Type B pancreatic cell (in vitro differentiated cells): ENCODE data around the gene COL15A1. TPM values are rescaled to one million over a fixed set of nuclear protein-coding genes. Genes with fewer than 3 reads are reported as not detected.

ENCODE experiments used
- DNase-seq: peaks from one replicate; pipeline ENCODE4 v3.0.0; 2021; ENCODE audit warnings: mixed read lengths; ENCODE audit not compliant: unreplicated experiment; ENCODE audit errors: extremely low spot score
- H3K27ac Mint-ChIP-seq: 2 replicates; pipeline ENCODE4 v1.8.0; 2021; ENCODE audit warnings: mild to moderate bottlenecking, mixed read lengths
- H3K27me3 Mint-ChIP-seq: 2 replicates; pipeline ENCODE4 v1.8.0; 2021; ENCODE audit warnings: mixed read lengths
- H3K36me3 Mint-ChIP-seq: 2 replicates; pipeline ENCODE4 v1.8.0; 2021; ENCODE audit warnings: mixed read lengths
- H3K4me1 Mint-ChIP-seq: one replicate; pipeline ENCODE4 v1.8.0; 2021; ENCODE audit warnings: mixed read lengths; ENCODE audit not compliant: unreplicated experiment
- H3K4me3 Mint-ChIP-seq: 2 replicates; pipeline ENCODE4 v1.8.0; 2021; ENCODE audit warnings: mild to moderate bottlenecking, mixed read lengths
- H3K9me3 Mint-ChIP-seq: 2 replicates; pipeline ENCODE4 v1.8.0; 2021; ENCODE audit warnings: mixed read lengths
- total RNA-seq: library from RNA; stranded (reverse); gene quantifications from 2 replicates; pipeline ENCODE4 v1.2.1, GENCODE V29; 2021; ENCODE audit warnings: low replicate concordance
- TF ChIP-seq, protein P1 (sequence below): fragments of 200-600 bp; sonication (generic); conservative IDR thresholded peaks from 2 replicates; pipeline ENCODE4 v1.5.0; 2021; ENCODE audit warnings: antibody characterized with exemption, mild to moderate bottlenecking

The COL15A1 gene
- total RNA-seq, 1 donor from 2014 or later: 0.68 TPM

DNA sequence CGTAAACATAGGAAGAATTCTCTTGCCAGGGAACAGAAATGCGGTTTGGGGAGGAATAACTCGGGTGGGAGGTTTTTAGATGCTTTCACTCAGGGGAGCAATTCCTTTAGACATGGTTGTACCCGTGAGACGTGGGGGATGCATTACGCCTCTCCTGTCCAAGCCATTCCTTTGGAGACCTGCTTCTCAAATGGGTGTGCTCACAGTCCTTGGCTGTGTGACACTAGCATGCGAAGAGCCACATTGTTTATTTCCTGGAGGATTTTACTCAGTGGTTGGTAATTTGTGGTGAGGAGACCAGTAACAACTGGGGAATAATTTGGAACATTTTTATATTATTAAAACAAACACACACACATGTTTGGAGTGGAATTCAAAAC is 18.5 kb downstream of the COL15A1 start:
- TF ChIP-seq, protein P1, sequence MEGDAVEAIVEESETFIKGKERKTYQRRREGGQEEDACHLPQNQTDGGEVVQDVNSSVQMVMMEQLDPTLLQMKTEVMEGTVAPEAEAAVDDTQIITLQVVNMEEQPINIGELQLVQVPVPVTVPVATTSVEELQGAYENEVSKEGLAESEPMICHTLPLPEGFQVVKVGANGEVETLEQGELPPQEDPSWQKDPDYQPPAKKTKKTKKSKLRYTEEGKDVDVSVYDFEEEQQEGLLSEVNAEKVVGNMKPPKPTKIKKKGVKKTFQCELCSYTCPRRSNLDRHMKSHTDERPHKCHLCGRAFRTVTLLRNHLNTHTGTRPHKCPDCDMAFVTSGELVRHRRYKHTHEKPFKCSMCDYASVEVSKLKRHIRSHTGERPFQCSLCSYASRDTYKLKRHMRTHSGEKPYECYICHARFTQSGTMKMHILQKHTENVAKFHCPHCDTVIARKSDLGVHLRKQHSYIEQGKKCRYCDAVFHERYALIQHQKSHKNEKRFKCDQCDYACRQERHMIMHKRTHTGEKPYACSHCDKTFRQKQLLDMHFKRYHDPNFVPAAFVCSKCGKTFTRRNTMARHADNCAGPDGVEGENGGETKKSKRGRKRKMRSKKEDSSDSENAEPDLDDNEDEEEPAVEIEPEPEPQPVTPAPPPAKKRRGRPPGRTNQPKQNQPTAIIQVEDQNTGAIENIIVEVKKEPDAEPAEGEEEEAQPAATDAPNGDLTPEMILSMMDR: no peak
- Mint-ChIP-seq H3K4me3 (no peak overlapping the region), H3K27ac (no peak overlapping the region), H3K27me3 (peaks cover 7% of the 10 kb centered on the region), H3K36me3 (no peaks in the 10 kb centered on the region), H3K9me3 (no peaks in the 10 kb centered on the region), H3K4me1 (no peaks in the 10 kb centered on the region)
- DNase-seq: no peak

DNA sequence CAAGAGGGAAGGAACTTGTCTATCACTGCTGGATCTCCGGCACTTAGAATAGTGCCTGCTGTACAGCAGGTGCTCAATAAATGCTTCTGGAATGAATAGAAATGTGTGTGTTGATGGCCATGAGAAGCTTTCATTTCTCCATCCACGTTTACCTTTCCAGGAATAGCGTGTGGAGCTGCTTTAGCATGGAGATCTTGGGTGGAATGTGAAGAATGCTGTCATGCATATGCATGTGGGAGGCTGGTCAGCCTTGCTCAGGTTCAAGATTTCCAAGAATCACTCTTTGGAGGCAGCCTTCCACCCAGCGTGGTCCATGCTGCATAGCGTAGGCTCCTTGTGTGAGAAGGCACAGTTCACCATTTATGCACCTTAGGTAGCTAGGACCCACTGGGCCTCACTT is 19.2 kb downstream of the COL15A1 start:
- H3K27me3 Mint-ChIP-seq: peaks cover 7% of the 10 kb centered on the region
- no peaks in the 10 kb centered on the region for H3K9me3 Mint-ChIP-seq
- TF ChIP-seq, protein P1: no peak
- H3K4me1 Mint-ChIP-seq: no peaks in the 10 kb centered on the region
- H3K36me3 Mint-ChIP-seq: no peaks in the 10 kb centered on the region
- no peak for DNase-seq
- H3K4me3 Mint-ChIP-seq: no peak overlapping the region
- H3K27ac Mint-ChIP-seq: no peak overlapping the region

GRCh38 chr9:98964201-98964600 is 20.5 kb downstream of the COL15A1 start:
- DNase-seq: no peak

DNA sequence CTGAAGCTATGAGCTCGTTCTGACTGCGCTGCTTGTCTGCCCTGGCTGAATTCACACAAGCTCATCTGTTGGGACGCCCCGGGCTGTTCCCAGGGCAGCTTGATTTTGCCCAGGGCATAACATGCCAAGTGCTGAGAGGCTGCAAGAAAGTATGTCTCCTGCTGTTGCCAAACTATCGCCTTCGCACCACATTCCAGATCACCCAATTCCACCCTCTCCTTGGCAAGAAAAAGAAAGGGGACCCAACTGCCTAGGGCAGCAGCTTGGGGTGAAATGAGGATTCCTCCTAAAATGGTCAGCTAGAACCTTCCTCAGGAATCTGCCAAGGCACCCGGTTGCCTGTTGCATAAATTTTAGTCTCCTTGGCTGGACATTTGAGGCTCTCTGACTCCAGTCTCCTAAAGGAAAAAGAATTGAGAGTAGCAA is 21.2 kb downstream of the COL15A1 start:
- peaks cover 7% of the 10 kb centered on the region for H3K27me3 Mint-ChIP-seq

More at GRCh38 chr9:98964201-98964600, 20.5 kb downstream of the COL15A1 start:
- no peaks in the 10 kb centered on the region for H3K4me1 Mint-ChIP-seq
- H3K27me3 Mint-ChIP-seq: peaks cover 7% of the 10 kb centered on the region
- TF ChIP-seq, protein P1: no peak
- no peak overlapping the region for H3K27ac Mint-ChIP-seq
- no peak overlapping the region for H3K4me3 Mint-ChIP-seq
- no peaks in the 10 kb centered on the region for H3K36me3 Mint-ChIP-seq
- H3K9me3 Mint-ChIP-seq: no peaks in the 10 kb centered on the region

GRCh38 chr9:98966676-98967075 is 23.0 kb downstream of the COL15A1 start:
- no peaks in the 10 kb centered on the region for H3K9me3 Mint-ChIP-seq
- H3K27ac Mint-ChIP-seq: no peak overlapping the region

More for the DNA sequence above, 21.2 kb downstream of the COL15A1 start:
- Mint-ChIP-seq H3K36me3 (no peaks in the 10 kb centered on the region), H3K4me1 (no peaks in the 10 kb centered on the region), H3K27ac (no peak overlapping the region), H3K9me3 (no peaks in the 10 kb centered on the region), H3K4me3 (no peak overlapping the region)
- no peak for DNase-seq
- TF ChIP-seq, protein P1: no peak

More at GRCh38 chr9:98966676-98967075, 23.0 kb downstream of the COL15A1 start:
- H3K4me3 Mint-ChIP-seq: no peak overlapping the region
- H3K36me3 Mint-ChIP-seq: no peaks in the 10 kb centered on the region
- peaks cover 3% of the 10 kb centered on the region for H3K4me1 Mint-ChIP-seq
- TF ChIP-seq, protein P1: no peak
- peaks cover 8% of the 10 kb centered on the region for H3K27me3 Mint-ChIP-seq
- DNase-seq: no peak
